Left renal cortex interstitium (tissue), 4 donors: ENCODE measurements around the gene GOLT1A. TPM values are rescaled to one million over a fixed set of nuclear protein-coding genes. Genes with fewer than 3 reads are reported as not detected.
A peak's percentile ranks its signal among the peaks of the same experiment; 100 is the strongest.

Experiments used
- DNase-seq, 4 donors: peaks; one replicate each; pipeline ENCODE4 v3.0.0-alpha.2; 2013; ENCODE audit warnings: low read depth in 4 of 4, low spot score in 2 of 4, missing footprints in 1 of 4
- polyA plus RNA-seq, 4 donors: library from polyadenylated mRNA; unstranded; fragments of 120-200 nt; gene quantifications; one replicate each; pipeline ENCODE4 v1.2.1, GENCODE V29; 2013; ENCODE audit not compliant: insufficient read length in 4 of 4

The GOLT1A gene
- polyA plus RNA-seq, 4 donors: 2.7 to 4.2 (median 3.7) TPM

DNA sequence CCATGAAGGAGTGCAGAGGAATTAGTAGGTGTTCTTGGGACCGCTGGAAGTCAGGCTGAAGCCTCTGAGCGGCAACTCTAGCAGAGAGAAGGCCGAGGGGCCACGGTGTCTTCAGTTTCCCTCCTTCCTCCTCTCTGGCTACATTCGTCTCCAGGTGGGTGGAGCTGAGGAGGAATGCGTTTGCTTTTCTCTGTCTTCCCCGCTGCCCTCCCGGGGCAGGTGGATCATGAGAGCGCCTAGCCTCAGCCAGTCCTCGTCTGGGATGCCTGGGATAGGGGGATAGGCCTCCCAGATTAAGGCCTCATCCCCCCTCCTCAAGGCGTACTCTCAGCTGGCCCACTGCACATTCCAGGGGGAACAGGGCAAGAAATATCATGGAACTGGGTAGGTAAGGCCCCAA, 7.5 kb upstream of the GOLT1A start:
- no peak for DNase-seq

DNA sequence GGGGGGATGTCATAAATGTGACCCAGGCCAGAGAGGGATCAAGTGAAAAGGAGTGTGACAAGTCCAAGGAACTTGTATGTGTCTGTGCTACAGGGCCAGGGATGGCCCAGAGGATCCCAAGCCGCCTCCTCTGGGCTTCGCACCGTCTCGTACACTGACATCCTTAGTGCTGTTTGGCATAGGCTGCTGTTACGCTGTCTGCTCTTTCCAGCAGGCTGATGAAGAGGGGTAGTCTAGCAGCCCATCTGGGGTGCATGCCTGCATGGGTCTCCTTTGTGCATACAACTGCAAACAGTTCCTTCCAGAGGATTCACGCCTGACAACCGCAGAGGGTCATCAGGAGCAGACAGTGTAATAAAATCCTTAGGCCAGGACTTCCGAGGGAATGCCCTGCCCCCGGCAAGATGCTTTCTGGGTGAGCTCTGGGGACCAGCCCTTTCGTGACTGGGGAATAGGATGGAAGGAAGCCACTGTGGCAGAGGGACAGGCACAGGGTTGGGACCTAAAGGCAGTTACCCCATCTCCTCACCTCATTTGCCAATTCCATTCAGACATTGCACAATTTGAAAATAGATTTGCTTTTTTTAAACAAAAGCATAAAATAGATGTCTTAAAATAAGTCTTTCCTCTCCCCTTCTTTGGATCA, 6.3 kb upstream of the GOLT1A start:
- no peak for DNase-seq

DNA sequence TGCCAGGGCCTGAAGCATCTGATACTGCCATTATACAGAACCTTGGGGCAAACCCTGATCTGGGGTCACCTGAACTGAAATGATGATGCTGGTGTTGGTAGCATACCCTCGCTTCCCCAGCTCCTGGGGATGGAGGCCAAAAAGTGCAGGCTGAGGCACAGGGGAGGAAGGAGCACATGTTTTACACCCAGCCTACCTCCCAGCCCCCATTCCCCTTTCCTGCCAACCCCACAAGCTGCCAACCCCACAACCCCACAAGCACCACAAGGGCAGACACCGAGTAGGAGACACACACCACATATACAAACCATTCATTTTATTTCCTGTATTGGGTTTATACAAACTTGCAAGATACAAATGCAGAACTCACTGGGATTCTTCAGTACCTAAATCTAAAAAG, 4.8 kb upstream of the GOLT1A start:
- DNase-seq: no peak

DNA sequence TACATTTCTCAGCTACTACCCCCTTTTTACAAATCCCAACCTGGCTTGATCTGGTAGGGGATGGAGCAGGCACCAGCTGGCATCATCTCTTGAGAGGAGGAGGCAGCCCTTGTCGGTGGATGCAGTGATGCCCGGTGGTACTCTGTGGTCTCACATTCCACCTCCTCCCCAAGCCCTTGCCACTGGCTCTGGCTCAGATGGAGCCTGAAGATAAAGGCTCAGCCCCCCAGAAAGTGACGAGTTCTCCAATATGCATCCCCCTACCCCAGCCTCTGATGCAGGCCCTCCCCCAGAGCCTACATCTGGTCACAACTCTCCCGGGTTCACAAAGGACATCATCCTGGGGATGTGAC, 3.8 kb upstream of the GOLT1A start:
- DNase-seq: no peak

DNA sequence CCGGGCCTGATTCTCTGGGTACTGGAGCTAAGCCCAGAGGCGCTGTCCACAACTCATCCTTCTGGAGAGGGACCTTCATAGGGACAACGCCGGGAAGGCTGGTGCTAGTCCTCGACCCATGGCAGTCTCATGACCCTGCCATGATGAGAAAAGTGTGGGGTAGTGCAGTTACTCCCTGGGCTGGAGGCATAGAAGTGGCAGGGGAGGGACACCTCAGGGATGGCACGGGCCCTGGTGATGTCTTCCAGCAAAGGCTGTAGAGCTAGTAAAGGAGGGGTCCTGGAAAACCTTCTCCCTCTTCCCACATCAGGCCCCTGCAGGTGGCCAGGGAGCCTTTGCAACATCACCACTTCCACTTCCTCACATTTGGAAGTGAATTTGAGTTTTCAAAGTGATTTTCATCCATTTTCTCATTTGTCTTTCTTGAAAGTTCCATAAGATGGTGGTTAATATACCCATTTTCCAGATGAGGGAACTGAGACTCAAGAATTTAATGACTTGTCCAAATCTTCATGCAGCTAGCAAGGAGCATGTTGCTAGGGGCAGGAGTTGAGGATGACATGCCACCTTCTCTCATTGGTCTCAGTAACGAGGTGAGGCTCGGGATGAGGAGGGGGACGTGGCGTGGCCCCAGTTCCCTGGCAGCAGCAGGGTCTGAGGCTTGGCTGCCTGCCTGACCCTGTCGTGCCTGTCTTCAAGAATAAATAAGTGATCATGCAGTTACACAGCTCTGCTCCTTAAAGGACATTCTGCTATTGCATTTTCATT, 3.3 kb upstream of the GOLT1A start:
- DNase-seq: no peak

DNA sequence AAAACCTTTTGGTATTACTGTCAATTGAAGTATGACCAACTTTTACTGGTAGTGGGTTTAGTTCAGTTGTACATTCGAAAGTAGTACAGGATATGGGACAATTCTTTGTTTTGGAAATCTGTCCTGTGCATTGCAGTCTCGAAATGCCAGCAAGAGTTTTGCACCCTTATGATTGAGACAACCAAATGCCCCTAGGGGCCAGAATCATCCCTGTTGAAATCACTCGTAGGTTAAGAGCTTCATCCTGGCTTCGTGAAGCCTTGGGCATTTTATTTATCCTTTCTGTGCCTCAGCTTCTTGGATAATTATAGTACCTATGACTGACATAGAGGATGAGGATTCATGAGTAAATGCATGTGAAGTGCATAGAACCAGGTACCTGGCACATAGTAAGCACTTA, 2.4 kb upstream of the GOLT1A start:
- no peak for DNase-seq

DNA sequence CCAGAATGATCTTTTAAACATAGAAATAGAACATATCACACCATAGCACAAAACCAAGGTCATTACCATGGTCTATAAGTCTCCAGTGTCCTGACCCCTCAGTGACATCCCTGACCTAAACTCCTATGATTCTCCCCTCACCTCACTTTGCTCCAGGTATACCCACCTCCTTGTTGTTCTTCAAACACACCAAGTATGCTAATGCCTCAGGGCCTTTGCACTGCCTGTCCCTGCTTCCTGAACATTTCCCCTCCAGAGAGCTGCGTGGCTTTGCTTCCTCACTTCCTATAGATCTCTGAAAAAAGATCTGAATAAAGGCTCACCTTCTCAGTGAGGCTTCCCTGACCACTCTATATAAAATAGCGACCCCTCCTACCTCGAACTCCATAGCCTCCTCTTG, 1.1 kb downstream of the GOLT1A start:
- no peak for DNase-seq

DNA sequence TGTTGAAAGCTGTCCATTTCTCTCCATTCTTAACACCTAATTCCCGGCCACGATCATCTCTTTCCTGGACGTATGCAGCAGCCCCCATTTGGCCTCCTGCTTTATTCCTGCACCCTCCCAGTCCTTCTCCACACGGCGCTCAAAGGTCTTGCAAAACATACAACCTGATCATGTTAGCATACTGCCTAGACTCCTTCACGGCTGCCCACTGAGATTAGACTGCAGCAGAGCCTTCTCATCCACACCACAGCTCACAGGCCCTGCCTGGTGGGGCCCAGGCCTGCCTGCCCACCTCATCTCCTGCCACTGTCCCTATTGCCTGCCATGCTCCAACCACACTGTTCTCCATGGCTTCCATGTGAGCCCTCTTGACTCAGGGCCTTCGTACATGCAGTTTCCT, 2.7 kb downstream of the GOLT1A start:
- no peak for DNase-seq

DNA sequence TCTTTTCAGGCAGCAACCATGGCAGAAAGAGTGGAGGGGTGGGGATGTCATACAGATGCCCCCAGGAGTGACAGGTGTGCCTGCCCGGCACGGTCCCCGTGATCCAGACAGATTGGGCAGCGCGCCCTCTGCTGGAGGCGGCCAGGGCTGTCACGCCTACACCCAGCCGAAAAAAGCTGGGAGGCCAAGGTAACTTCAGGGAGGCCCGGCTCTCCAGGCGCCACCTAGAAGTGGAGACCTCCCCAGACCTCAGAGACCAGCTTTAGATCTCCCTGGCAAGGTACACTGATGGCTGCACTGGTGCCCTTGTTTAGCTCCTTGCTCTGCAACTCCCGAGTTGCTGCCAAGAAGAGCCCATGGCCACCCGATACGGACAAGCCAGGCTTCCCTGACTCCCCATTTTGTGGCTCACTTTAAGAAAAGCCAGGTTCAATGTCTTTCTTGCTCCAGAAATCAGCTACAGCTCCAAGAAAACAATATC, 6.6 kb downstream of the GOLT1A start:
- DNase-seq: peak in 2 of 4 donors; percentile 36

DNA sequence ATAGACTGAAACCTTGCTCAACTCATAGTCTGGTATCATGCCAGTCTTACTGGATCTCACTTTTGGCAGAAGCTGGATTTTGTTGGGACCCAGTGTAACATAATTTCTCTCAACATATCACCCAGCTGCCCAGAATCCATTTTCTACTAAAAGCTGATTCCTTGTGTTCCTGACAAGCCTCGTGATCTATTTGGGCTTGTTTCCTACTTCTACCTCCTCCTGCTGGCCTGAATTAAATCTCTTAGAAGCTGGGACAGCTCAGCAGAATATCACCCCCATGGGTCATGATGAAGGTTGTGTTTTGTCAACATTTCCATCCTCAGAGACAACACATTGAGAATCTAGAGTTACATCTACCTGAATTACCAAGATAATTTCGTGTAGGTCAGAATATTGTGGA, 7.7 kb downstream of the GOLT1A start:
- no peak for DNase-seq

DNA sequence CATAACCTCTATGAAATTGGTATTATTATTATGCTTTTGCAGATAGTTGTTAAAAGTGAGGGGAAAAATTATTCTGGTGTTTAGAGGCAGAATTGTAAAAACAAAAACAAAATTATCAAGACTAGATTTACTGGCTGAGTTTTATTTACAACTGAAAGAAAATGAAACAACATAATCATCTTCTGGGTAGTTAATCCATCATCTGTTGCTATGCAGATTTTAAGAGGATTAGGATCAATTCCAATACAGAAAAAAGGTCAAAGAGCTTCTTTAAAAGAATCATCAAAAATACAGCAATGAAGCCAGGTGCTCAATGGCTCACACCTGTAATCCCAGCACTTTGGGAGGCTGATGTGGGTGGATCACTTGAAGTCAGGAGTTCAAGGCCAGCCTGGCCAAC, 8.3 kb downstream of the GOLT1A start:
- no peak for DNase-seq

DNA sequence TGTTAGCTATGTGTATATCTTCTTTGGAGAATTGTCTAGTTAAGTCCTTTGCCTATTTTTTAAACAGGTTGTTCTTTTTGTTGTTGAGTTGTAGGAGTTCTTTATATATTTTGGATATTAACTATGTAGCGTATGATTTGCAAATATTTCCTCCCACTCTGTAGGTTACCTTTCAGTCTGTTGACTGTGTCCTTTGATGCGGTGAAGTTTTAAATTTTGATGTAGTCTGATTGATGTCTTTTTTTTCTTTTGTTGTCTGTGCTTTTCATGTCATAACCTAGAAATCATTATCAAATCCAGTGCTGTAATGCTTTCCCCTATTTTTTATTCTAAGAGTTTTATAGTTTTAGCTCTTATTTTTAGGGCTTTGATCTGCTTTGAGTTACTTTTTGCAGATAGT, 8.8 kb downstream of the GOLT1A start:
- DNase-seq: no peak

DNA sequence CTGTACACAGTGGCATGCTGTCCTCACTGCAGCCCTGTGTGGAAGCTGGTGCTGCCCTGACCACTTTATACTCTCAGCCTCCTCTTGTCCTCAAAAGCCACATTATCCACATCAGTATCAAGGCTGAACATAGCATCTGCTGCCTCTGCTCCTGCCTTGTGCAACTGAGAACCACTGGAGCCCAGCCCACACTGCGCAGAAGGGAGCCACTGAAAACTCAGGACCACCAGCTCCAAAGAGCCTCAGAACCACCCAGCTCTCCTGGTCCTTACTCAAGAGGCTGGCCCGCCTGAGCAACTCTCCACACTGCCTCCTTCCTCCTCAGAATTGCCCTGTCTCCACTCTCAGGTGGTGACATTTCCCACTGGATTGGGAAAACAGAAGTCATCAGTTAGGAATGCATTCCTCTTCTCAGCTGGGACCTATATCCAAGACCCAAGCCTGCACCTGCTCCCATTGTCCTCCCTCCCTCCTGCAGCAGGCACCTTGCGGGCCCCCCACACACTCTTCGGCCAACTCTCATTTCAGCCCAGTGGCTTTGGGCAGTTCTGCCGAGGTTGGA, 10.5 kb downstream of the GOLT1A start:
- no peak for DNase-seq

DNA sequence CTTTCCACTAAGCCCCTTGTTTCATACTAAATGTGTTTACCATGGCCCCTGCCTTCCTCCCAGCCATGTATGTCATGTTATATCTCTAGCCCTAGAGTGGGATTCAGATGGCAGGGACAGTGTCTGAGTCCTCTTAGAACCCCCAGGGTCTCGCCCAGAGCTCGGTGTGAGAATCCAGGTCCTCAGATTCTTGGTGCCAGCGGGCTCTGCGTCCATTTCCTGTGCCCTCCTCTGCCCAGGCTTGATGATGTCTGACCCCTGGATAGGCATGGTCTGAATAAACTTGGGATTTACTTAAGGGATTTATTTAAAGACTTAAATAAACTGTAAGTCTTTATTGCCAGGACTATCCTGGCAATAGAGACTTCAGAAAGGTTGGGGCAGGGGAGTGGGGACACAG, 11.3 kb downstream of the GOLT1A start:
- no peak for DNase-seq

DNA sequence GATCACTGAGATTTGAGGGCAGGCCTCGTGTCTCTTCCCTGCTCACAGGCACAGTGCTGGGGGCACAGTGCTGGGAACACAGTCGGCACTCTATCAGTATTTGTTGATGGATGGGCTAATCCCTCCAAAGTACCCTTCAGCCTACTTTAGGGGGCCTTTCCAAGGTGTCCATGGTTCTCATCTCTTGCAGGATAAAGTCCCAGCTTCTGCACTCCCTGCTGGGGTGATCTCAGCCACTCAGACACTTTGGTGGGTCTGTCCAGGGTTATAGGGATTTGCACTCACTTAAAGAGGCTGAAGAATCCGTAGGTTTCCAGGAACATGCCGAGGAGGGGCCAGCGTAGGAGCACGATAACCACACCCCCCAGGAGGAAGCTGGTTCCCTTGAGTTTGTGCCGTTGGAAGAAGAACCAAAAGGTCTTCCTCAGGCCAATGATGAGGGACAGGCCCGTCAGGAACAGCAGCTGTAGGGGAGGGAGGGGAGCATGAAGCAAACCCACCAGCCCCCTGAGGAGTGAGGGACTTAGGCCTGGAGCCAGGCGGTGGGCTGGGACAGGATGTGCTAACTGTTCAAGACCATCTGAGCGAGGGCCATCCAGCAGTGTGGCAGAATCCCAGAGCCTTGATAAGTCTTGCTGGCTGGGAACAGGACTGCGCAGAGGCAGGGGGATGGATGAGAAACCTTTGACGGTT, 12.3 kb downstream of the GOLT1A start:
- DNase-seq: no peak

DNA sequence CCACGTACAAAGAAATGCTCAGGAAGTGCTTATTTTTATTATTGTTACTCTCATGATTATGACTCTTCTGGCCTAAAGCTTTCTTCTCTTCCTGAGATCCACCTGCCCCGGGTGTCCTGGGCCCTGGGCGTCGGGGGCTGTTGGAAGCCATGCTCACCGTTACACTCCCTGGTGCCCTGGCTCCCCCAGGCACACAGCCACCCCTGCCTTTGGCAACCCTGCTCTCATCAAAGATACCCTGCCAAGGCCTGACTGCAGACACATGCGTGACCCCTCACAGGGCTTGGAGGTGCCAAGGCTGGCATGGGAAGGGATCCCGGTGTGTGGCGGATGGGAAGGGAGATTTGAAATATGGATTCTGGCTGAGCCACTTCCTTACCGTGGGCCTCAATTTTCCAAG, 14.2 kb downstream of the GOLT1A start:
- no peak for DNase-seq

DNA sequence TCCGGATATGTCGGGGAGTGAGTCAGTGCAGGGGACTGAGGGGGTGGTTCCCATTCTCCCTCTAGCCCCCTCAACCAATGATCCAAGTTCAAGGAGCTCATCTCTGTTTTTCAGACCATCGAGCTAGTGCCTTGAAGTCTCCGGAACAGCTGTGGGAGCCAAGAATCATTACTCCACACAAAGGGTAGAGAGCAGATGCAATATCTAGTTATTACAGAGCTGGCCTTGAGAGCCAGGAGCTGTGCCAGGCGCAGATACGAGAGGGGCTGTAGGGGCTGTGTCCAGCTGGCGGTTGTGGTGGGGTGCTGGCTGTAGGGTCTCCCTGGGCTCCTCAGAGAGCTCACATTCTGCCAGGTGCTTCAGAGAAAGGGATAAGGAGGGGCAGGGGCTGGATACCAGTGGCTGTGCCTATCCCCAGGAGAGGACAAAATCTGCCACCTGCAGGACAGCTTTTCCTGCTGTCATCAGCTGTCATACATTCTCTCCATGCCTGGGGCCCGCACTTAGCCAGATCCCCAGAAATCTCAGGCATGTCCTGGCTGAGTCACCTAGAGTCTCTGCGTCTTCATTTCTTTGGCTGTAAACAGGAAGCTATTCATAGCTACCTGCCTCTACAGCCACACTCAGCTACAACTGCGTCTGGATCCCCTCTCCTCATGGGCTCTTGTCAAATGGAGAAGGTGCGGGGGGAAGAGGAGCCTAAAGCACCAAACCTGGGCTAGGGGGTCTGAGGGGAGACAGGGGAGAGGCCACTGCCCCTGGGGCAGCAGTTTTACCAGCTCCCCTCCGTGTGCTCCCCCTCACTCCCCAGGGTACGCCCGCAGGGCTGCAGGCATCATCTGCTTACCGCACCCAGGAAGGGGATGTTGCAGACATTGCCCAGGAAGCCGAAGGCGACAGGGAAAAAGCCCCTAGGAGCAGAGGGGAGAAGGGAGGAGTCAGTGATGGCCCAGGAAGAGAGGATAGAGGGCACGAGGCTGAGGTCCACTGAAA, 15.1 kb downstream of the GOLT1A start:
- DNase-seq: no peak

DNA sequence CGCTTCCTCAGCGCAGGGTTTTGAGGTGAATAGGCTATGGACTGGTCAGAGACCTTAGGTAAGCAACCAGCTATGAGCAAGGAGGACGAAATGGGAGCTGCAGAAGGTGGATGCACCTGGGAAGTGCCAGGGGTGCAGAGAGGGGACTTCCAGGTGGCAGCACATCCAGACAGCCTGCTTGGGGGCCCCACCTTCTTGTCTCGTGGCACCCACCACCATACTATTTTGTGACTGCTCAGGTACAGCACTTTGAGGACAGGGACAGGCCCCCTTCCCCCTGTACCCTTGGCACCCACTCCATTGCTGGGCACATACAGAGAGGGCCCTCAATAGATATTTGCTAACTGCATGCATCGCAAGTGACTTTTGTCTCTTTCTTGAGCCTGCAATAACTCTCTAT, 16.7 kb downstream of the GOLT1A start:
- no peak for DNase-seq

DNA sequence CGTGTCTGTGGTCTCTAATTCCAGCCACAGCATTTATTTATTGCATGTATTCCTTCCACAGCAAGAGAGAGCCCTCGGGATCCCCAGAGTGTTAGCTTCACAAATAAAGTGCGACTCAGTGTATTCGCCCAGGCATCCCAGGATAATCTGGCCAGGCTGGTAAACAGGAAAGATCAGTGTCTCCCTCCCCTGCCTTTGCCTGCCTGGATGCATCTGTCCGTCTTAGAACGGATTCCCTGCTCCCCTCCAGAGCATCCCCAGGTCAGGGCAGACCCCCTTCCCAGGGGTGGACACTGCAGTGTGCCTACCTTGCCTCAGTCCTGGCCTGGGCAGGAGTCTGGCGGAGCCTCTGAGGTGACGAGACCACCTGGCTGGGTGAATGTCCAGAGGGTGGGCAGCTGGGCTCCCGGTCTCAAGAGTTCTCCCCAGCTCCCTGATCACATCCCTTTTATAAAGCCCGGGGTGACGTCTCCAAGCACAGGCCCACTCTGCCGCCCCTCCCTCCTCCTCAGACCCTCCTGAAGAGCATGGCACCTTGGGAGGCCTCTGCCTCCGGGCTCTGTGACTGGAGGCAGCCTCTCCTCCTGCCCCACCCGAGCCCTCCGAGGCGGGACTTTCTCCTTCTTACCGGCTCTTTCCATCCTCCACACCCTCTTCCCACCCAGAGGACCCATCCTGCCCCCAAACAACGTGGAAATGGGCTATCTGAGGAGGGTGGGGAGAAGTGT, 17.6 kb downstream of the GOLT1A start, which contains the start of gene KISS1:
Gene KISS1, minus strand, starts transcription at position 424 of the 728 bp plus-strand sequence. CDS start 3,615 bp downstream, outside the sequence.
- DNase-seq: no peak

DNA sequence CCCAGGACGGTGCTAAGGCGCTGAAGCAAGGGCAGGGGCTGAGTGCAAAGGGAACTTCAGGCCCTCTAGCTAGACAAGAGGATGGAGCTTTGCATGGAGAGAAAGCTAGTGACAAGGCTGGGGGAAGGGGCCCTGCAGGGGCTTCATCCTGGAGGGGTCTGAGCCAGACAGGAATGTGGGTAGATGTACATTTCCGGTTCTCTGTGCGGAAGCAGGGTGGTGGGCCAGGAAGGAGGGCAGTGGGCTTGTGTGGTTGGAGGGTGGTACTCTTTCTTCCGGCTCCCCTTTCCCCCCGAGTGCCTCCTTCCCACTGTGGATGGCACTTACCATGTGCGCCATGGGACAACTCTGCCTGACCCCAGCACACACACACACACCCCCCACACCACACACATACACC, 19.0 kb downstream of the GOLT1A start:
- no peak for DNase-seq
